Adipose tissue (tissue), 3 donors: ENCODE data around the gene DTYMK. TPM values are rescaled to one million over a fixed set of nuclear protein-coding genes. Genes with fewer than 3 reads are reported as not detected.
A peak's percentile ranks its signal among the peaks of the same experiment; 100 is the strongest.

Experiments used
- H3K27ac ChIP-seq: one replicate; pipeline ENCODE4 v1.5.1; 2013; ENCODE audit warnings: low read depth, low read length
- WGBS, 3 donors: extraction: QIAGEN DNeasy Blood & Tissue Kit; methylation state at CpG; one replicate each; pipeline ENCODE4 v1.1.7; 2013; 5-methylcytosine and 5-hydroxymethylcytosine counted together
- polyA plus RNA-seq, 3 donors: library from polyadenylated mRNA; stranded (reverse); fragments of 200-250 nt; gene quantifications; one replicate each; pipeline ENCODE4 v1.2.3, GENCODE V29; 2013
- donor health status: healthy with polysubstance abuse.
- donor health status: Bipolar disorder and iron deficiency.
- donor health status: healthy.

Gene DTYMK
- polyA plus RNA-seq, 3 donors = 9.7 to 21.8 (median 17.8) TPM

GRCh38 chr2:241720099-241720498, 33.5 kb upstream of the DTYMK start:
- 95 to 97% (median 96%) methylated on average over 16 to 19 of the region's 19 CpGs for WGBS, 3 donors

GRCh38 chr2:241719093-241719492, 32.5 kb upstream of the DTYMK start:
- no peak overlapping the region for H3K27ac ChIP-seq
- 94 to 97% (median 96%) methylated on average over 16 of the region's 16 CpGs for WGBS, 3 donors

More at GRCh38 chr2:241720099-241720498, 33.5 kb upstream of the DTYMK start:
- no peak overlapping the region for H3K27ac ChIP-seq

- 85 to 92% (median 89%) methylated on average over 10 of the region's 10 CpGs for WGBS, 3 donors
- no peak overlapping the region for H3K27ac ChIP-seq
Measured at GRCh38 chr2:241708879-241709278, 22.3 kb upstream of the DTYMK start.

- no peak overlapping the region for H3K27ac ChIP-seq
Measured at GRCh38 chr2:241706537-241706936, 19.9 kb upstream of the DTYMK start.

GRCh38 chr2:241703032-241703604, 16.5 kb upstream of the DTYMK start:
- WGBS, 3 donors = 42 to 47% (median 44%) methylated on average over 10 to 11 of the region's 11 CpGs
- no peak overlapping the region for H3K27ac ChIP-seq

More at GRCh38 chr2:241706537-241706936, 19.9 kb upstream of the DTYMK start:
- WGBS, 3 donors = 98 to 99% (median 98%) methylated on average over 6 of the region's 6 CpGs

- WGBS, 3 donors = 1% methylated on average over 60 to 94 of the region's 98 CpGs
- H3K27ac ChIP-seq = peak overlapping the region; percentile 94
Measured at GRCh38 chr2:241702155-241703031, 15.8 kb upstream of the DTYMK start.

GRCh38 chr2:241701399-241702154, 15.0 kb upstream of the DTYMK start, which contains the start of gene ING5:
Gene ING5, plus strand, starts transcription at chr2:241702039. Its CDS starts 27 bp downstream, at chr2:241702066.
- peak within 1 kb of the TSS; percentile 94 for H3K27ac ChIP-seq
- whole genome bisulfite sequencing, 3 donors = 0 to 1% (median 1%) methylated on average over 64 to 96 of the region's 96 CpGs

GRCh38 chr2:241701149-241701398, 14.5 kb upstream of the DTYMK start:
- 0 to 5% (median 2%) methylated on average over 15 to 17 of the region's 17 CpGs for WGBS, 3 donors
- peak overlapping the region; percentile 84 for H3K27ac ChIP-seq

- 95 to 97% (median 96%) methylated on average over 4 of the region's 4 CpGs for WGBS, 3 donors
- H3K27ac ChIP-seq = no peak overlapping the region
Measured at GRCh38 chr2:241695651-241696050, 9.0 kb upstream of the DTYMK start.

- 87 to 92% (median 90%) methylated on average over 6 of the region's 6 CpGs for WGBS, 3 donors
- H3K27ac ChIP-seq = no peak overlapping the region
Measured at GRCh38 chr2:241692448-241692847, 5.8 kb upstream of the DTYMK start.

GRCh38 chr2:241690202-241690717, 3.6 kb upstream of the DTYMK start:
- 79 to 88% (median 85%) methylated on average over 6 of the region's 6 CpGs for WGBS, 3 donors
- no peak overlapping the region for H3K27ac ChIP-seq

GRCh38 chr2:241689306-241689705, 2.7 kb upstream of the DTYMK start:
- H3K27ac ChIP-seq = no peak overlapping the region
- WGBS, 3 donors = 67 to 90% (median 84%) methylated on average over 10 of the region's 10 CpGs

GRCh38 chr2:241686324-241686649, 328 bp downstream of the DTYMK start:
- no peak overlapping the region for H3K27ac ChIP-seq
- 0 to 1% (median 1%) methylated on average over 37 of the region's 37 CpGs for WGBS, 3 donors

GRCh38 chr2:241680827-241681599, 5.6 kb downstream of the DTYMK start:
- H3K27ac ChIP-seq = no peak overlapping the region
- 76 to 86% (median 79%) methylated on average over 14 of the region's 14 CpGs for WGBS, 3 donors

- no peak overlapping the region for H3K27ac ChIP-seq
Measured at GRCh38 chr2:241680044-241680443, 6.6 kb downstream of the DTYMK start.

GRCh38 chr2:241678784-241679540, 7.7 kb downstream of the DTYMK start:
- WGBS, 3 donors = 87 to 93% (median 89%) methylated on average over 22 of the region's 22 CpGs
- H3K27ac ChIP-seq = no peak overlapping the region

More at GRCh38 chr2:241680044-241680443, 6.6 kb downstream of the DTYMK start:
- 69 to 93% (median 93%) methylated on average over 12 of the region's 12 CpGs for WGBS, 3 donors

GRCh38 chr2:241678307-241678706, 8.3 kb downstream of the DTYMK start:
- no peak overlapping the region for H3K27ac ChIP-seq
- WGBS, 3 donors = 93 to 94% (median 93%) methylated on average over 18 of the region's 18 CpGs

GRCh38 chr2:241677392-241677791, 9.2 kb downstream of the DTYMK start:
- no peak overlapping the region for H3K27ac ChIP-seq
- 89 to 95% (median 94%) methylated on average over 24 of the region's 24 CpGs for WGBS, 3 donors
